ENCODE measurements around the gene C19orf81. TPM values are rescaled to one million over a fixed set of nuclear protein-coding genes. Genes with fewer than 3 reads are reported as not detected.

C19orf81 gene
- total RNA-seq, 1 donor from 2014 or later, result 10.4 TPM

DNA sequence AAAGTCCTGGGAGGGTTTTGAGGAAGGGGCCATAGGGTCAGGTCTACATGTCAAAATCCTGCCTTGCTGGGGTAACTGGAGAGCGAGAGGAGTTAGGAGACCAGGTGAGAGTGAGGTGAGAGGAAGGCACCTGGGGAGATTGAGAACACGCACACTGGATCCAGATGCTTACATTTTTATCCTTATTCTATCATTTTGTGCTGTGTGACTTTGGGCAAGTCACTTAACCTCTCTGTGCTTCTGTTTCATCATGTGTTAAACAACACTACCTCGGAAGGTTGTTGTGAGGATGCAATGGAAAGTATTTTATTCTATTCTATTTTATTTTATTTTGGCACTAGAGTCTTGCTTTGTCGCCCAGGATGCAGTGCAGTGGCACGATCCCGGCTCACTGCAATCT lies 3.5 kb downstream of the C19orf81 start:
- TF ChIP-seq, protein P1, sequence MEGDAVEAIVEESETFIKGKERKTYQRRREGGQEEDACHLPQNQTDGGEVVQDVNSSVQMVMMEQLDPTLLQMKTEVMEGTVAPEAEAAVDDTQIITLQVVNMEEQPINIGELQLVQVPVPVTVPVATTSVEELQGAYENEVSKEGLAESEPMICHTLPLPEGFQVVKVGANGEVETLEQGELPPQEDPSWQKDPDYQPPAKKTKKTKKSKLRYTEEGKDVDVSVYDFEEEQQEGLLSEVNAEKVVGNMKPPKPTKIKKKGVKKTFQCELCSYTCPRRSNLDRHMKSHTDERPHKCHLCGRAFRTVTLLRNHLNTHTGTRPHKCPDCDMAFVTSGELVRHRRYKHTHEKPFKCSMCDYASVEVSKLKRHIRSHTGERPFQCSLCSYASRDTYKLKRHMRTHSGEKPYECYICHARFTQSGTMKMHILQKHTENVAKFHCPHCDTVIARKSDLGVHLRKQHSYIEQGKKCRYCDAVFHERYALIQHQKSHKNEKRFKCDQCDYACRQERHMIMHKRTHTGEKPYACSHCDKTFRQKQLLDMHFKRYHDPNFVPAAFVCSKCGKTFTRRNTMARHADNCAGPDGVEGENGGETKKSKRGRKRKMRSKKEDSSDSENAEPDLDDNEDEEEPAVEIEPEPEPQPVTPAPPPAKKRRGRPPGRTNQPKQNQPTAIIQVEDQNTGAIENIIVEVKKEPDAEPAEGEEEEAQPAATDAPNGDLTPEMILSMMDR (IDR thresholded peaks at IDR 0.05; ENCODE audit: partially characterized antibody, unreplicated experiment), result no peak
- Mint-ChIP-seq H3K9me3 (ENCODE audit: unreplicated experiment) (peaks cover 9% of the 10 kb centered on the region), H3K4me3 (ENCODE audit: unreplicated experiment) (no peak overlapping the region), H3K27ac (ENCODE audit: unreplicated experiment) (no peak overlapping the region), H3K27me3 (ENCODE audit: unreplicated experiment) (peaks cover 18% of the 10 kb centered on the region), H3K4me1 (ENCODE audit: low read depth, unreplicated experiment) (peaks cover 5% of the 10 kb centered on the region), H3K36me3 (ENCODE audit: unreplicated experiment) (no peaks in the 10 kb centered on the region)
- no peak for DNase-seq

DNA sequence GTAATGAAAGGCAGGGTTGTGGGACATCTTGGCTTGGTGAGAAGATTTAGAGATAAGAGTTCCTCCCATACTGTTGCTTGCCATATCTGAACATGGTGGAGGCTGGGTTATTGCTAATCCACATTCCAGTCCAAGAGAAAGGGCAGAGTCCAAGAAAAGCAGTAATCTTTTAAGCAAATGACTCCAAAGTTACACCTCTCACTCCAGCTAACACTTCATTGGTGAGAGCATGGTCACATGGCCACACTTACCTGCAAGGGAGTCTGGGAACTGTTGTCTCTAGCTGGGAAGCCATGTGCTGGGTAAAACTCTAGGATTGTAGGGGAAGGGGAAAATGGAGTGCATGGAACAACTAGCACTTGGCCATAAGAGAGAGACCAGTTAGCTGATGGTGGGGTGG lies 5.6 kb downstream of the C19orf81 start:
- Mint-ChIP-seq H3K27ac (ENCODE audit: unreplicated experiment) (peak overlapping the region; percentile 3), H3K4me1 (ENCODE audit: low read depth, unreplicated experiment) (peaks cover 5% of the 10 kb centered on the region), H3K27me3 (ENCODE audit: unreplicated experiment) (peaks cover 25% of the 10 kb centered on the region), H3K9me3 (ENCODE audit: unreplicated experiment) (peaks cover 15% of the 10 kb centered on the region), H3K36me3 (ENCODE audit: unreplicated experiment) (no peaks in the 10 kb centered on the region), H3K4me3 (ENCODE audit: unreplicated experiment) (no peak overlapping the region)
- no peak for DNase-seq
- TF ChIP-seq, protein P1 (IDR thresholded peaks at IDR 0.05; ENCODE audit: partially characterized antibody, unreplicated experiment), result no peak

DNA sequence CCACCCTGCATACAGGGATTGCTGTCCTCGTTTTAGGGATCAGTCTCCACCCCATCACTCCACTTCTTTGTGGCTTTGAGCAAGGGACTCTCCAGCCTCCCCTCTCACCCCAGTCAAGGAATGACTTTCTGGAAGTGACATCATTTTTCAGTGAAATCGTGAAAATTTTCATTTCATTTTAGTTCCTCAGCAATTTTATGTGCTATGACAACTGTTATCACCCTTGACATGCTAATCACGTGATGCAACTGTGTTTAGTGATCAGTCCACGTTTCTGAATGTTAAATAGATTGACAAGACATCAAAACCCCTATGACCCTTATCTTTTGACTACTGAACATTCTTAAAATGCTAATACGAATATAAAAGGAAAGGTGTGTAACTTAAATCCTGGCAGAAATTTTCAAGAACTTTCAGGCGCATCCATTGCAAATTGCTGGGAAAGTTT lies 8.0 kb downstream of the C19orf81 start:
- peaks cover 30% of the 10 kb centered on the region for H3K27me3 Mint-ChIP-seq (ENCODE audit: unreplicated experiment)
- H3K36me3 Mint-ChIP-seq (ENCODE audit: unreplicated experiment), result no peaks in the 10 kb centered on the region

DNA sequence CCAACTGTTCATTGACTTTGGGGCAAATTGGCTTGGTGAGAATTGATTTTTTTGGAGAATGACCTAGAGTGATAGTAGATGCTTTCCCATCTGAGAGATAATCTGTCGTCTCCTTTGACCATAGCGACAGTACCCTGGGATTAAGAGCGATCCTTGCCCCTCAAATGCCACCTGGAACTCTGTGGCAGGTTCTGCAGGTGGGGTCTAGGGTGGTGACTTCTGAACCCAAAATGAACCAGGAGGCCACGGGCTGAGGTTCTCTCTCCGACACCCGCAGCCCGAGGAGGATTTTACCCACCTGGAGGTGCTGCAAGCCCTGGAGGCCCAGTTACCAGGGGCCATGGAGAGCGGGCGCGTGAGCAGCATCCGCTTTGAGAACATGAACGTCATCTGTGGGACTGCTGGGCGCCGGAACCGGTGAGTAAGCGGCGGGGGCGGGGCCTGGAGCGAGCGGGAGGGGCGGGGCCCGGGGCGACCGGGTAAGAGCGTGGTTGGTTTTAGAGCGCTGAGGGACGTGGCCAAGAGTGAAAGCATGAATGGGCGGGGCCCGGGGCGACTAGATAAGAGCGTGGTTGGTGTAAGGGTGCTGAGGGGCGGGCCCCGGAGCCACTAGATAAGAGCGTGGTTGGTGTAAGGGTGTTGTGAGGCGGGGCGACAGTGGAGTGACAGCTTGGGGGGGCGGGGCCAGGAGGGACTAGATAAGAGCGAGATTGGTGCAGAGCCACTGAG lies 8.6 kb downstream of the C19orf81 start:
- Mint-ChIP-seq H3K36me3 (ENCODE audit: unreplicated experiment) (no peaks in the 10 kb centered on the region), H3K9me3 (ENCODE audit: unreplicated experiment) (peaks cover 12% of the 10 kb centered on the region), H3K27ac (ENCODE audit: unreplicated experiment) (peak overlapping the region; percentile 96), H3K4me1 (ENCODE audit: low read depth, unreplicated experiment) (peaks cover 14% of the 10 kb centered on the region), H3K4me3 (ENCODE audit: unreplicated experiment) (peak overlapping the region; percentile 100), H3K27me3 (ENCODE audit: unreplicated experiment) (peaks cover 34% of the 10 kb centered on the region)
- TF ChIP-seq, protein P1 (IDR thresholded peaks at IDR 0.05; ENCODE audit: partially characterized antibody, unreplicated experiment), result no peak
- peak; percentile 100 for DNase-seq

More for the DNA sequence above, 8.0 kb downstream of the C19orf81 start:
- H3K4me1 Mint-ChIP-seq (ENCODE audit: low read depth, unreplicated experiment), result peaks cover 14% of the 10 kb centered on the region
- H3K4me3 Mint-ChIP-seq (ENCODE audit: unreplicated experiment), result peak overlapping the region; percentile 100
- peak overlapping the region; percentile 88 for H3K27ac Mint-ChIP-seq (ENCODE audit: unreplicated experiment)
- H3K9me3 Mint-ChIP-seq (ENCODE audit: unreplicated experiment), result peaks cover 15% of the 10 kb centered on the region
- no peak for DNase-seq
- TF ChIP-seq, protein P1 (IDR thresholded peaks at IDR 0.05; ENCODE audit: partially characterized antibody, unreplicated experiment), result no peak

Measured in glutamatergic neuron (in vitro differentiated cells).